ENCODE results near the gene FOXA3.

DNA sequence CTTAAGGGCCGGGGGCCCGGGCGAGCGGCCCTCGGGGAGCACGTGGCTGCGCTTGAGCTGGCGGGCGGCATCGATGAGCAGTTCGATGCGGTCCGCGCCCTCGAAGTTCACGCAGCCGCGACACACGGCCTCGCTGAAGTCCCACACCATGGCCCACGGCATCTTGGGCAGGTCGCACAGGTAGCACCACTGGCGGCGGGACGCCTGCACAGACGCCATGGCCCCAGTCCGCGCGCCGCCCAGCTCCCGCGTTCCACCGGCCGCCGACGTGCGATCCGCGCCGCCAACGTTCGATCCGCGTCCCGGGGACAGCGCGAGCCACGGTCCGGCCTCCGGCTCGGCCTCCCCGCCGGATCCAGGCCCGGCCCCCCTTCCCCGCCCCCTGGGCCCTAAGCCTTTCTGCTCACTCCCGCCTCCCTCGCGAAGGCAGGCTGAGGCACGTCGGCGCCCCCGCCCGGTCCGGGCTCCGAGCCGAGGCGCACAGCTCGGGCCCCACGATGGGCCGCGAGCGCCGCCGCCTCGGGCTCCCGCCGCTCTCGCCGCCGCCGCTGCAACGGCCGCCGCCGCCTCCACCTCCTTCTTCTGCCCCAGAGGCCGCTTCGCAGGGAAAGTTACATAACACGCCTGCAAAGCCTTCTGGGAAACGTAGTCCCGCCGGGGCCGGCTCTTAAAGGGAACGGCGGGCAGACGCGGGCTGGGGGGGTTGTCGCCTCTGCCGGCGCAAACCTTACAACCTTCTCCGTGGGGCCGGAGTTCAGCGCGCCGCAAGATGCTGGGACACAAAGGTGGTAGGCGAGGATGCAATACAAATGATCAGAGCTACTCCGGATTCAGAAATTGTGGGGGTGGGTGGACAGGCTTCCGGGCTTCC is 21.7 kb downstream of the FOXA3 start, which contains the start of gene IRF2BP1:
- TF ChIP-seq, protein P1, sequence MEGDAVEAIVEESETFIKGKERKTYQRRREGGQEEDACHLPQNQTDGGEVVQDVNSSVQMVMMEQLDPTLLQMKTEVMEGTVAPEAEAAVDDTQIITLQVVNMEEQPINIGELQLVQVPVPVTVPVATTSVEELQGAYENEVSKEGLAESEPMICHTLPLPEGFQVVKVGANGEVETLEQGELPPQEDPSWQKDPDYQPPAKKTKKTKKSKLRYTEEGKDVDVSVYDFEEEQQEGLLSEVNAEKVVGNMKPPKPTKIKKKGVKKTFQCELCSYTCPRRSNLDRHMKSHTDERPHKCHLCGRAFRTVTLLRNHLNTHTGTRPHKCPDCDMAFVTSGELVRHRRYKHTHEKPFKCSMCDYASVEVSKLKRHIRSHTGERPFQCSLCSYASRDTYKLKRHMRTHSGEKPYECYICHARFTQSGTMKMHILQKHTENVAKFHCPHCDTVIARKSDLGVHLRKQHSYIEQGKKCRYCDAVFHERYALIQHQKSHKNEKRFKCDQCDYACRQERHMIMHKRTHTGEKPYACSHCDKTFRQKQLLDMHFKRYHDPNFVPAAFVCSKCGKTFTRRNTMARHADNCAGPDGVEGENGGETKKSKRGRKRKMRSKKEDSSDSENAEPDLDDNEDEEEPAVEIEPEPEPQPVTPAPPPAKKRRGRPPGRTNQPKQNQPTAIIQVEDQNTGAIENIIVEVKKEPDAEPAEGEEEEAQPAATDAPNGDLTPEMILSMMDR (IDR thresholded peaks at IDR 0.05): peak in 2 of 4 experiments; percentile 23 to 33
- TF ChIP-seq POLR2A (IDR thresholded peaks at IDR 0.05): peak; percentile 82
- TF ChIP-seq POLR2AphosphoS5 (IDR thresholded peaks at IDR 0.05): peak; percentile 92

Measured in prostate gland (tissue), 2 donors.